Osteocyte (in vitro differentiated cells): ENCODE measurements around the gene CTSC. TPM values are rescaled to one million over a fixed set of nuclear protein-coding genes. Genes with fewer than 3 reads are reported as not detected.

ENCODE experiments used
- DNase-seq: peaks from one replicate; pipeline ENCODE4 v3.0.0; 2021; ENCODE audit warnings: mixed read lengths; ENCODE audit not compliant: unreplicated experiment; ENCODE audit errors: extremely low spot score
- H3K27ac Mint-ChIP-seq: one replicate; pipeline ENCODE4 v1.8.0; 2021; ENCODE audit warnings: mild to moderate bottlenecking, mixed read lengths; ENCODE audit not compliant: unreplicated experiment
- H3K27me3 Mint-ChIP-seq: one replicate; pipeline ENCODE4 v1.8.0; 2021; ENCODE audit warnings: mixed read lengths; ENCODE audit not compliant: unreplicated experiment
- H3K36me3 Mint-ChIP-seq: one replicate; pipeline ENCODE4 v1.8.0; 2021; ENCODE audit warnings: mixed read lengths; ENCODE audit not compliant: unreplicated experiment
- H3K4me1 Mint-ChIP-seq: one replicate; pipeline ENCODE4 v1.8.0; 2021; ENCODE audit warnings: mixed read lengths; ENCODE audit not compliant: unreplicated experiment
- H3K4me3 Mint-ChIP-seq: one replicate; pipeline ENCODE4 v1.8.0; 2021; ENCODE audit warnings: mild to moderate bottlenecking, moderate library complexity, mixed read lengths; ENCODE audit not compliant: unreplicated experiment
- H3K9me3 Mint-ChIP-seq: one replicate; pipeline ENCODE4 v1.8.0; 2021; ENCODE audit warnings: mixed read lengths; ENCODE audit not compliant: unreplicated experiment
- total RNA-seq: library from RNA; stranded (reverse); gene quantifications from 2 replicates; pipeline ENCODE4 v1.2.1, GENCODE V29; 2021
- TF ChIP-seq, protein P1 (sequence below): fragments of 200-600 bp; sonication (generic); IDR thresholded peaks from 2 replicates; pipeline ENCODE4 v1.5.0; 2021; ENCODE audit warnings: antibody characterized with exemption, mild to moderate bottlenecking, moderate library complexity

Gene CTSC
- total RNA-seq, 1 donor from 2014 or later, result 1.3 TPM

DNA sequence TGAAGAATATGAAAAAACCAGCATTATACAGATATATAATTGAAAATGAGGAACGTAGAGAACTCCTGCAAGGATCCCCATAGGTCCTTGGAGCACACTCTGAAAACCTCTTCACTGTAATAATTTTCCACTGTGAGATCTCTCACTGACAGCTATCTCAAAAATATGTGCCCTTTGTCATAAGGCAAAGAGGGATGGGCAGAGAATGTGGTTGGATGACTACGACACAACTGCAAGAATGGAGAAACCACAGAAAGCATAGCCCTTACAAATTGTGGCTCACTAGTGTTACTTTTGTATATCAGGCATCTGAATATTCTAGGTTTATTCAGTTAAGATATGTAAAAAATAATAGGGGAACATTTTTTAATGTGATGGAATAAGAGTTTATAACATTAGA, 7.9 kb upstream of the CTSC start:
- H3K4me1 Mint-ChIP-seq, result no peaks in the 10 kb centered on the region
- TF ChIP-seq, protein P1, sequence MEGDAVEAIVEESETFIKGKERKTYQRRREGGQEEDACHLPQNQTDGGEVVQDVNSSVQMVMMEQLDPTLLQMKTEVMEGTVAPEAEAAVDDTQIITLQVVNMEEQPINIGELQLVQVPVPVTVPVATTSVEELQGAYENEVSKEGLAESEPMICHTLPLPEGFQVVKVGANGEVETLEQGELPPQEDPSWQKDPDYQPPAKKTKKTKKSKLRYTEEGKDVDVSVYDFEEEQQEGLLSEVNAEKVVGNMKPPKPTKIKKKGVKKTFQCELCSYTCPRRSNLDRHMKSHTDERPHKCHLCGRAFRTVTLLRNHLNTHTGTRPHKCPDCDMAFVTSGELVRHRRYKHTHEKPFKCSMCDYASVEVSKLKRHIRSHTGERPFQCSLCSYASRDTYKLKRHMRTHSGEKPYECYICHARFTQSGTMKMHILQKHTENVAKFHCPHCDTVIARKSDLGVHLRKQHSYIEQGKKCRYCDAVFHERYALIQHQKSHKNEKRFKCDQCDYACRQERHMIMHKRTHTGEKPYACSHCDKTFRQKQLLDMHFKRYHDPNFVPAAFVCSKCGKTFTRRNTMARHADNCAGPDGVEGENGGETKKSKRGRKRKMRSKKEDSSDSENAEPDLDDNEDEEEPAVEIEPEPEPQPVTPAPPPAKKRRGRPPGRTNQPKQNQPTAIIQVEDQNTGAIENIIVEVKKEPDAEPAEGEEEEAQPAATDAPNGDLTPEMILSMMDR, result no peak
- H3K4me3 Mint-ChIP-seq, result no peak overlapping the region
- no peak for DNase-seq
- no peaks in the 10 kb centered on the region for H3K9me3 Mint-ChIP-seq
- H3K27me3 Mint-ChIP-seq, result peaks cover 8% of the 10 kb centered on the region
- H3K36me3 Mint-ChIP-seq, result no peaks in the 10 kb centered on the region
- H3K27ac Mint-ChIP-seq, result no peak overlapping the region

GRCh38 chr11:88344869-88345268, 7.3 kb upstream of the CTSC start:
- Mint-ChIP-seq H3K9me3 (no peaks in the 10 kb centered on the region), H3K27me3 (peaks cover 13% of the 10 kb centered on the region), H3K4me3 (no peak overlapping the region), H3K4me1 (no peaks in the 10 kb centered on the region), H3K36me3 (no peaks in the 10 kb centered on the region), H3K27ac (no peak overlapping the region)
- TF ChIP-seq, protein P1, result no peak
- no peak for DNase-seq

- DNase-seq, result no peak
- Mint-ChIP-seq H3K27me3 (peaks cover 35% of the 10 kb centered on the region), H3K9me3 (no peaks in the 10 kb centered on the region), H3K36me3 (no peaks in the 10 kb centered on the region), H3K27ac (no peak overlapping the region), H3K4me3 (no peak overlapping the region), H3K4me1 (peaks cover 11% of the 10 kb centered on the region)
- TF ChIP-seq, protein P1, result no peak
These were observed 4.2 kb upstream of the CTSC start for GRCh38 chr11:88341522-88342251.

- Mint-ChIP-seq H3K4me1 (peaks cover 11% of the 10 kb centered on the region), H3K4me3 (no peak overlapping the region), H3K27me3 (peaks cover 38% of the 10 kb centered on the region), H3K27ac (no peak overlapping the region), H3K9me3 (no peaks in the 10 kb centered on the region), H3K36me3 (peaks cover 1% of the 10 kb centered on the region)
- DNase-seq, result no peak
- TF ChIP-seq, protein P1, result no peak
These were observed 2.9 kb upstream of the CTSC start for GRCh38 chr11:88340366-88340935.

- H3K27me3 Mint-ChIP-seq, result peaks cover 34% of the 10 kb centered on the region
- no peaks in the 10 kb centered on the region for H3K9me3 Mint-ChIP-seq
- peaks cover 11% of the 10 kb centered on the region for H3K4me1 Mint-ChIP-seq
- TF ChIP-seq, protein P1, result no peak
- H3K36me3 Mint-ChIP-seq, result peaks cover 1% of the 10 kb centered on the region
- H3K27ac Mint-ChIP-seq, result no peak overlapping the region
- DNase-seq, result no peak
- peak overlapping the region; percentile 90 for H3K4me3 Mint-ChIP-seq
These were observed 592 bp upstream of the CTSC start for GRCh38 chr11:88337987-88338668.
